Osteocyte (in vitro differentiated cells): Measurements from ENCODE around the gene PERP. TPM values are rescaled to one million over a fixed set of nuclear protein-coding genes. Genes with fewer than 3 reads are reported as not detected.

Source experiments
- DNase-seq: peaks from one replicate; pipeline ENCODE4 v3.0.0; 2021; ENCODE audit warnings: mixed read lengths; ENCODE audit not compliant: unreplicated experiment; ENCODE audit errors: extremely low spot score
- H3K27ac Mint-ChIP-seq: one replicate; pipeline ENCODE4 v1.8.0; 2021; ENCODE audit warnings: mild to moderate bottlenecking, mixed read lengths; ENCODE audit not compliant: unreplicated experiment
- H3K27me3 Mint-ChIP-seq: one replicate; pipeline ENCODE4 v1.8.0; 2021; ENCODE audit warnings: mixed read lengths; ENCODE audit not compliant: unreplicated experiment
- H3K36me3 Mint-ChIP-seq: one replicate; pipeline ENCODE4 v1.8.0; 2021; ENCODE audit warnings: mixed read lengths; ENCODE audit not compliant: unreplicated experiment
- H3K4me1 Mint-ChIP-seq: one replicate; pipeline ENCODE4 v1.8.0; 2021; ENCODE audit warnings: mixed read lengths; ENCODE audit not compliant: unreplicated experiment
- H3K4me3 Mint-ChIP-seq: one replicate; pipeline ENCODE4 v1.8.0; 2021; ENCODE audit warnings: mild to moderate bottlenecking, moderate library complexity, mixed read lengths; ENCODE audit not compliant: unreplicated experiment
- H3K9me3 Mint-ChIP-seq: one replicate; pipeline ENCODE4 v1.8.0; 2021; ENCODE audit warnings: mixed read lengths; ENCODE audit not compliant: unreplicated experiment
- total RNA-seq: library from RNA; stranded (reverse); gene quantifications from 2 replicates; pipeline ENCODE4 v1.2.1, GENCODE V29; 2021
- TF ChIP-seq, protein P1 (sequence below): fragments of 200-600 bp; sonication (generic); IDR thresholded peaks from 2 replicates; pipeline ENCODE4 v1.5.0; 2021; ENCODE audit warnings: antibody characterized with exemption, mild to moderate bottlenecking, moderate library complexity

The PERP gene
- total RNA-seq, 1 donor from 2014 or later = 26.0 TPM

DNA sequence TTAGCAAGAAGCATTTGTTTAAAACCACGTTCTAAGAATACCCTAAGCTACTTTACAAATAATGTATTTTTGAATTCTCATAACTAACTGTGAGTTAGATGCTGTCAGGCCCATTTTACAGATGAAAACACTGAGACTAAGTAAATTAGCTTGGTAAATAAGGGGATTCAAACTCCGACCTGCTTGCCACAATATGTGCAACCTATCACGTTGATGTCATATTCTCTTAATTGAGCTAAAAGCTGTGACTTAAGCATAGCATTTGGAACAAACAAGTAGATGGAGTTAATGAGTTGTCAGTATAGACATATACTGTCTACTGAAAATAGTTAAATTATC lies 9.4 kb upstream of the PERP start:
- DNase-seq = no peak
- Mint-ChIP-seq H3K4me3 (no peak overlapping the region), H3K27ac (no peak overlapping the region), H3K9me3 (no peaks in the 10 kb centered on the region), H3K4me1 (no peaks in the 10 kb centered on the region), H3K27me3 (peaks cover 45% of the 10 kb centered on the region), H3K36me3 (no peaks in the 10 kb centered on the region)
- TF ChIP-seq, protein P1, sequence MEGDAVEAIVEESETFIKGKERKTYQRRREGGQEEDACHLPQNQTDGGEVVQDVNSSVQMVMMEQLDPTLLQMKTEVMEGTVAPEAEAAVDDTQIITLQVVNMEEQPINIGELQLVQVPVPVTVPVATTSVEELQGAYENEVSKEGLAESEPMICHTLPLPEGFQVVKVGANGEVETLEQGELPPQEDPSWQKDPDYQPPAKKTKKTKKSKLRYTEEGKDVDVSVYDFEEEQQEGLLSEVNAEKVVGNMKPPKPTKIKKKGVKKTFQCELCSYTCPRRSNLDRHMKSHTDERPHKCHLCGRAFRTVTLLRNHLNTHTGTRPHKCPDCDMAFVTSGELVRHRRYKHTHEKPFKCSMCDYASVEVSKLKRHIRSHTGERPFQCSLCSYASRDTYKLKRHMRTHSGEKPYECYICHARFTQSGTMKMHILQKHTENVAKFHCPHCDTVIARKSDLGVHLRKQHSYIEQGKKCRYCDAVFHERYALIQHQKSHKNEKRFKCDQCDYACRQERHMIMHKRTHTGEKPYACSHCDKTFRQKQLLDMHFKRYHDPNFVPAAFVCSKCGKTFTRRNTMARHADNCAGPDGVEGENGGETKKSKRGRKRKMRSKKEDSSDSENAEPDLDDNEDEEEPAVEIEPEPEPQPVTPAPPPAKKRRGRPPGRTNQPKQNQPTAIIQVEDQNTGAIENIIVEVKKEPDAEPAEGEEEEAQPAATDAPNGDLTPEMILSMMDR = no peak

DNA sequence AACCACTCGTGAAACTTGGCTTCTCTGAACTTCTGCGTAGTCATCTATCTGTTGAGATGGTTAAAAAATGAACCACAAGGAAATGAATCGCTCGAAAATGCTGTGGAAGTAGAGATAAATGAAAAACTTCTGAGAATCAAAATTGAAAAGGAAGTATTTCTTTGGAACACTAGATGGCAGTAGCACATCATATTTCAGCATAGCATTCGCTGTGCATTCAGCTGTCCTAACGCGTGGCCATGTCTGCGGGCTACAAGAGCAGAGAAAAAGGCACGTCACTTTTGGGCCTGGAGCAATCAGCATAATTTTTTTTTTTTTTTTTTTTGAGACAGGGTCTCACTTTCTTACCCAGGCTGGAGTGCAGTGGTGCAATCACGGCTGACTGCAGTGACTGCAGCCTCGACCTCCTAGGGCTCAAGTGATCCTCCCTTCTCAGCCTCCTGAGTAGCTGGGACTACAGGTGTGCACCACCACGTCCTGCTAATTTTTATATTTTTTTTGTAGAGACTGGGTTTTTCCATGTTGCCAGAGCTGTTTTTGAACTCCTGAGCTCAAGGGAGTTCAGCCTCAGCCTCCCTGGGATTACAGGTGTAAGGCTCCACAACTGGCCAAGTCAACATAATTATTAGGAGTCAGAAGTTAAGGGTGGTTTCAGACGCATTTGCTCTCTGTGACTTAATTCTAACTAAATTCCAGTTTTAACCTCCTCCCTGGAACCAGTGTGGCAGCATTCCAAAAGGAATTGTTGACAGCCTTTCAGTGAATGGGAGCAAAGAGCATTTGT lies 8.8 kb upstream of the PERP start:
- no peak for DNase-seq
- TF ChIP-seq, protein P1 = peak; percentile 73

DNA sequence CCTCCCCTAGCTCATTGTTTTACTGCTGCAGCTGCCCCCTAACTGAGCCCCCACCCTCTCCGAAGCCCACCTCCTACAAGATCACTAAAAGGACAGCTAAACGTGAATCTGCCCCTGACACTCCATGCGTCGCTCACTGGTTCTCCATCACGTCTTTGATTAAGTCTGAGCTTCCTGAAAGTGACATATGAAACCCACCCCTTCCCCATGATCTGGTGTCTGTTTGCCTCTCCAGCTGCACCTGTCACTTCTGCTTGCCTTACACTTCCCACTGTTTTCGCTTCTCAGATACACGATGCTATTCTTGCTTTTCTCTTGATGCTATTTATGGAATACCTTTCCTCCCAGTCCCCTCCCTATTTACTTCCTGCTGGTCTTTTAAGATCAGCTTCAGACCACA lies 8.0 kb upstream of the PERP start:
- no peaks in the 10 kb centered on the region for H3K4me1 Mint-ChIP-seq
- H3K27ac Mint-ChIP-seq = no peak overlapping the region

More for the DNA sequence above, 8.8 kb upstream of the PERP start:
- Mint-ChIP-seq H3K9me3 (no peaks in the 10 kb centered on the region), H3K36me3 (no peaks in the 10 kb centered on the region), H3K4me1 (no peaks in the 10 kb centered on the region), H3K4me3 (no peak overlapping the region), H3K27me3 (peaks cover 45% of the 10 kb centered on the region), H3K27ac (no peak overlapping the region)

DNA sequence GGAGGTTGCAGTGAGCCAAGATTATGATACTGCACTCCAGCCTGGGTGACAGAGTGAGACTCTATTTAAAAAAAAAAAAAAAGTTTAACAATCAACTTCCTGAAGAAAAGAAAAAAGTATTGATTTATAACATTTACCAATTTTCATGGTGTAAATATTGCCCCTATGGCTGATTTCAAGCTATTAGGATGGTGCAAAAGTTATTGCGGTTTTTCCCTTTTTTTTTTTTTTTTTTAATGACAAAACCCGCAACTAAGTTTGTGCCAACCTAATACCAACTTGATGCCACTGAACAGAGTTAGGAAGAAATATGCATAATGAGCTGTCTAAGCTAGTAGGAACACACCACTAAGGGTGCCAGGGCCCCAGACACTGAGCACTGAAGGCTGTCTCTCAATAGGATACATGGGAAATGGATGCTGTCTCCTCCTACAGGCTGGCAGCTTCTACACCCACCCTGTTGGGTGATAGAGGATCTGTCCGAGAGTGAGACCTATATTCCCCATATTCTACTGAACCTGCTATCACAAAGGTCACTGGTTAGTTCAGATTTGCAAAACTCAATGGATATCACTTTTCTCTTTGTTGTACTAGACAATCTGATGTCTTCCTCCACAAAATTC lies 6.5 kb upstream of the PERP start:
- Mint-ChIP-seq H3K4me3 (no peak overlapping the region), H3K36me3 (no peaks in the 10 kb centered on the region), H3K9me3 (no peaks in the 10 kb centered on the region), H3K27ac (no peak overlapping the region), H3K4me1 (peaks cover 3% of the 10 kb centered on the region), H3K27me3 (peaks cover 34% of the 10 kb centered on the region)
- TF ChIP-seq, protein P1 = no peak
- no peak for DNase-seq

More for the DNA sequence above, 8.0 kb upstream of the PERP start:
- TF ChIP-seq, protein P1 = no peak
- Mint-ChIP-seq H3K27me3 (peaks cover 44% of the 10 kb centered on the region), H3K36me3 (no peaks in the 10 kb centered on the region), H3K4me3 (no peak overlapping the region), H3K9me3 (no peaks in the 10 kb centered on the region)
- no peak for DNase-seq

DNA sequence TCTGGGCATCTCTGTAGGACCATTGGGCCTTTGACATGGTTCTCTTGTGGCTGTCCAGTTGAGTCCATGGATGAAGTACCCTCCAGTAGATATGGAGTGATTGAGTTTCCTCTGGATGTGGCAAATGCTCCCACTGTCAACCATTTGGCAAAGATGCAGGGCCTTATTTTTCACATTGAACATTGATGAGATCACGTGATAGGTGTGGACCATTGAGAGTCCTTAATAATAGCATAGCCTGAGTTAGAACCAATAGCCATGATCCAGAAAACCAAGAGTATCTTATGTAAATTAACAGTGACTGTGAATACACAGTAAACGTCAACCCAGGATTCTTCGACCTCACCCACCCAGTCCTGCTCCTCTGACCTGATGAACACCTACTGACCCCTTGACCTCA lies 3.0 kb upstream of the PERP start:
- Mint-ChIP-seq H3K27me3 (peaks cover 29% of the 10 kb centered on the region), H3K27ac (no peak overlapping the region)

More for the DNA sequence above, 3.0 kb upstream of the PERP start:
- H3K9me3 Mint-ChIP-seq = no peaks in the 10 kb centered on the region
- TF ChIP-seq, protein P1 = no peak
- DNase-seq = no peak
- H3K36me3 Mint-ChIP-seq = no peaks in the 10 kb centered on the region
- peaks cover 24% of the 10 kb centered on the region for H3K4me1 Mint-ChIP-seq
- H3K4me3 Mint-ChIP-seq = no peak overlapping the region
